MG63 (cell line): ENCODE measurements around the gene MARCO. TPM values are rescaled to one million over a fixed set of nuclear protein-coding genes. Genes with fewer than 3 reads are reported as not detected.
"Not testable (repeated sequence)": the region's sequence is repeated elsewhere in the genome, so short reads cannot be mapped to it uniquely, and the experiment has no call there.

Experiments used
- DNase-seq: peaks from one replicate; pipeline ENCODE4 v3.0.0-alpha.2; 2020
- H3K27me3 ChIP-seq: fragments of 250-450 bp; sonication (Bioruptor Pico); 2 replicates; pipeline ENCODE4 v1.5.1; 2020; ENCODE audit warnings: mild to moderate bottlenecking, moderate library complexity
- H3K36me3 ChIP-seq: fragments of 250-450 bp; sonication (Bioruptor Pico); 2 replicates; pipeline ENCODE4 v1.5.1; 2020; ENCODE audit warnings: mild to moderate bottlenecking, moderate library complexity
- H3K4me3 ChIP-seq: fragments of 250-450 bp; sonication (Bioruptor Pico); 2 replicates; pipeline ENCODE4 v1.5.1; 2020; ENCODE audit warnings: mild to moderate bottlenecking, moderate library complexity
- H3K9me3 ChIP-seq: fragments of 250-450 bp; sonication (Bioruptor Pico); 2 replicates; pipeline ENCODE4 v1.5.1; 2020; ENCODE audit warnings: mild to moderate bottlenecking, moderate library complexity
- total RNA-seq: library from RNA; depleted of rRNA; stranded (reverse); fragments of >200 nt; shearing (Covaris generic); gene quantifications from 2 replicates; pipeline ENCODE4 v1.2.3, GENCODE V29; 2014; ENCODE audit warnings: low replicate concordance

The MARCO gene
- total RNA-seq, 1 experiment from 2014 or later = not detected

DNA sequence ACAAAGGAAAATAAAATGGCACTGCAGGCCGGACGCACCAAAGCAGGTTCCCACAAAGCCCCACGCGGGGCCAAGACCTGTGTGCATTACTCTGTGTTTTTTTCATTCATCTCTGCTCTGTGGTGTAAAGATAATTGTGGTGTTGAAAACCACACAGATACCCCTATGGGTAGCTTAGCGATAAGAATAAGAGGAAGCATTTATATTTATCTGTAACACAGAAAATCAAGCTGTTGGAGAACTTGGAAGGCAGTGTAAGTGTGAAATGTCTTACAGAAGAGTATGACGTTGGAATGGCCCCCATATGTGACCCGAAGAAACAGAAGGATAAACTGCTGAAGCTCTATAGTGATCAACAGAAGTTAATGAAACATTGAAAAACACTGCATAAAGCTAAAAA lies 20.3 kb upstream of the MARCO start:
- no peak for DNase-seq
- Histone ChIP-seq H3K4me3 (no peak overlapping the region), H3K36me3 (no peaks in the 10 kb centered on the region), H3K27me3 (peaks cover 6% of the 10 kb centered on the region; the same call in 1 of the 2 replicates), H3K9me3 (peaks cover 3% of the 10 kb centered on the region; the same call in 1 of the 2 replicates)

DNA sequence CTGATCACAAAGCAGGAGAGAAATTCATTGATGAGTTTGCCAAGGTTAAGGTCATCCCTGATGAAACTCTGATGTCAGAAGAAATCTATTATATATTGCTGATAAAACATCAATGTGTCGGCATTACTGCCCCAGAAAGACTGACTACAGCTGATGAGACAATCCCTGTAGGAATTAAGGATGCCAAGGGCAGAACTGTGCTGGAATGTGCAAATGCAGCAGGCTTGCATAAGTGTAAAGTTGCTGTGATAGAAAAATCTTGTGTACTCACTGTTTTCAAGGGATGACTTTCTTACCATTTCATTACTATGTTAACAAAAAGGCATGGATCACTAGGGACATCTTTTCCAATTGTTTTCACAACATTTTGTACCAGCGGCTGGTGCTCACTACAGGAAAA lies 19.7 kb upstream of the MARCO start:
- no peak for DNase-seq
- no peaks in the 10 kb centered on the region for H3K36me3 ChIP-seq
- no peak overlapping the region for H3K4me3 ChIP-seq
- peaks cover 3% of the 10 kb centered on the region; the same call in 1 of the 2 replicates for H3K9me3 ChIP-seq
- H3K27me3 ChIP-seq = peaks cover 6% of the 10 kb centered on the region; the same call in 1 of the 2 replicates

- peaks cover 6% of the 10 kb centered on the region; the same call in 1 of the 2 replicates for H3K27me3 ChIP-seq
- H3K36me3 ChIP-seq = no peaks in the 10 kb centered on the region
- H3K4me3 ChIP-seq = no peak overlapping the region
- peaks cover 3% of the 10 kb centered on the region; the same call in 1 of the 2 replicates for H3K9me3 ChIP-seq
- no peak for DNase-seq
Observed at GRCh38 chr2:118923371-118923770, 18.6 kb upstream of the MARCO start.

GRCh38 chr2:118925476-118925875 lies 16.5 kb upstream of the MARCO start:
- no peaks in the 10 kb centered on the region for H3K9me3 ChIP-seq
- peaks cover 6% of the 10 kb centered on the region; the same call in 1 of the 2 replicates for H3K27me3 ChIP-seq
- DNase-seq = no peak
- no peak overlapping the region for H3K4me3 ChIP-seq
- H3K36me3 ChIP-seq = no peaks in the 10 kb centered on the region

DNA sequence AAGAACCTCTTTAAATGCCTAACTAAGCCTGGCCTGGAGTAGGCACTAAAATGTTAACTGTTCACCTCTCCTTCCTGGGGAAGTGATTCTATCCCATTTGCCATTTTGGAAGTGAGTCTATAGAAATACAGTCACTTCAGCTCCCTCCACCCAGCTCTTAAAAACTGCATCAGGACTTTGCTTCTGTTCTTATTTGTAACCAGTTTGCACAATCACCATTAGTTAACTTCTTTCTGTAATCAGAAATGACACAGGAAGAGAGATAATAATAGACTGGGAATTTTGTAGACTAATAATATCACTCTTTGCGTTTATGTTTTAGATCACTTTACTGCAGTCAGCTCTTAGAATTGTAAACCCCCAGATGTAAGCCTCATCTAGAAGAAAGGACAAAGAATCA lies 16.0 kb upstream of the MARCO start:
- H3K36me3 ChIP-seq = no peaks in the 10 kb centered on the region
- no peaks in the 10 kb centered on the region for H3K9me3 ChIP-seq
- H3K27me3 ChIP-seq = peaks cover 6% of the 10 kb centered on the region; the same call in 1 of the 2 replicates
- DNase-seq = no peak
- no peak overlapping the region for H3K4me3 ChIP-seq

DNA sequence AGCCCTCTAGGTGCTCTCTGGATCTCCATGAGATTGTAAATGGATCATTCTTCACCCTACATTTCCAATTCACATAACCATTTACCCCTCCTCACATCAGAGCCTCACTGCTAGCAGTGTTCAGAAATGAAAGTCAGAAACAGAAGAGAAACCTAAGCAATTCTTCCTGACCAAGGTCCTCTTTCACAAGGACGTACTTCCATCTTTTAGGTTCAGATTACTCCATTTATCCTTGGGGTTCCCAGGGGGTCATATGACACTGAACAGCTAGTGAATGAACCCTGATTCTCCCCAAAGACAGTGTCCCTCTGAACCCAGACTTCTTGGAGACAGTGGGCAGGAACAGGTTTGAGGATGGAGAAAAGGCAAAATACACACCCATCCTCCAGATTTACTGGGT lies 12.9 kb upstream of the MARCO start:
- Histone ChIP-seq H3K4me3 (no peak overlapping the region), H3K36me3 (no peaks in the 10 kb centered on the region), H3K9me3 (peaks cover 12% of the 10 kb centered on the region), H3K27me3 (peaks cover 3% of the 10 kb centered on the region; the same call in 1 of the 2 replicates)
- DNase-seq = no peak

DNA sequence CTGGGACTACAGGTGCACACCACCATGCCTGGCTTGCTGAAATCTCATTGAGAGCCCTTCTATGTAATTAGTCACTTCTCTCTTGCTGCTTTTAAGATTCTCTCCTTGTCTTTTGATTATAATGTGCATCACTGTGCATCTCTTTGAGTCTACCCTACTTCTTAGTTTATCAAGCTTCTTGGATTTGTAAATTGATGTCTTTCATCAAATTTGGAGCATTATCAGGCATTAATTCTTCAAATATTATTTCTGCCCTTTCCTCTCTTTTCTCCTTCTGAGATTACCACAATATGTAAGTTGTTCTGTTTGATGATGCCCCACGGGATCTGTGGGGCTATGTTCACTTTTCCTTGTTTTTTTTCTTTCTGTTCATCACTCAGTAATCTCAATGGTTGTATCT lies 9.0 kb upstream of the MARCO start:
- no peaks in the 10 kb centered on the region for H3K27me3 ChIP-seq
- no peak for DNase-seq
- H3K4me3 ChIP-seq = no peak overlapping the region
- peaks cover 12% of the 10 kb centered on the region for H3K9me3 ChIP-seq
- H3K36me3 ChIP-seq = no peaks in the 10 kb centered on the region

GRCh38 chr2:118936306-118936705 lies 5.7 kb upstream of the MARCO start:
- no peaks in the 10 kb centered on the region for H3K36me3 ChIP-seq
- no peak for DNase-seq
- H3K9me3 ChIP-seq = peaks cover 12% of the 10 kb centered on the region
- no peaks in the 10 kb centered on the region; the same call in 1 of the 2 replicates for H3K27me3 ChIP-seq
- no peak overlapping the region for H3K4me3 ChIP-seq

DNA sequence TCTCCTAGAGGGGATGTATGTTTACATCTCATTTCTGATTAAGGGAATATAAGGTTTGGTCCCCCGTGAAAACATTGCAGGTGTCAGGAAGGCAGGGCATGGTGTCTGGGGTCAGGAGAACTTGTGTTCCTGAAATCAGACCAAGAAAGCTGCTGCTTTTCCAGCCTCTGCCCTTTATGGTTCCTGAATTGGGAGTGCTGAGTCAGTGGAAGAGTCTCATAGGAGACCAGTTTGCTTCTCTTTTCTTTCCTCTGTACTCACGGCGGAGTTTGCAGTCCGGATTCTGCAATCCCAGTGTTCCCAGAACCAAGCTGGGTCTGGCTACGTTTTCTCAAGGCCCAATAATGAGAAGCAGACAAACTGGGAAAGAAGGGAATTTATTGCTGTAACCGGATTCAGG lies 5.1 kb upstream of the MARCO start:
- Histone ChIP-seq H3K9me3 (peaks cover 12% of the 10 kb centered on the region), H3K36me3 (no peaks in the 10 kb centered on the region), H3K27me3 (no peaks in the 10 kb centered on the region; the same call in 1 of the 2 replicates), H3K4me3 (no peak overlapping the region)
- no peak for DNase-seq

- no peak overlapping the region for H3K4me3 ChIP-seq
- H3K36me3 ChIP-seq = no peaks in the 10 kb centered on the region
- H3K27me3 ChIP-seq = peaks cover 3% of the 10 kb centered on the region
- DNase-seq = no peak
- H3K9me3 ChIP-seq = peaks cover 3% of the 10 kb centered on the region
Observed at GRCh38 chr2:118937817-118938216, 4.2 kb upstream of the MARCO start.

- H3K27me3 ChIP-seq = peaks cover 3% of the 10 kb centered on the region
- DNase-seq = no peak
Observed at GRCh38 chr2:118939994-118940393, 2.0 kb upstream of the MARCO start.

DNA sequence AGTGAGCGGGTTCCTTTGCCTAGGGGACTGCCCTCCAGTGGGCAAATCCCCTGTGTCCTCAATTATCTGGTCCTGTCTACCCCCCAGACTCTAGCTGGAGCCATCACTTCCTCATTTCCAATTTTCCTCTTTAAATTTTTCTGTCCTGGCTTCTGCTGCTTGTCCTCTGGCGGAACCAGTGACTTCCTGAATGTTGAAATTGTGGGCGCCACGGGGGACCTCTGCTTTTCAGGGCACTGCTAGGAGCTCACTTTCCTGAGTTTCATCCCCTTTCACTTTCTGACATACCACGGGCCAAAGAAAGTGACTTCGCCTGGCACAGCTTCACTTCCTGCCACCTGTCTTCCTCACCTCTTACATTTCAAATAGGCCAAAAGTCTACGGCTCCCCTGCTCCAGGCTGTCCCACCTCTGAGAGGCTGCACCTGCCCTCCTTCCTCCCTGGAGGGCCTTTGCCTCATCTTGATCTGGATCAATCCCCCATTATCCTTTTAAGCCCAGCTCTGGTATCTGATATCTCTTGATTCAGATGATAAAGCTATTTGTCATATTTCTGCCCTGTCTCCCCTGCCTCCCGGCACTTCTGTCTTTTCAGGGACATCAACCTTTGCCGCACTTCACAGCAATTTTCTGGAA lies 1.4 kb upstream of the MARCO start:
- H3K36me3 ChIP-seq = no peaks in the 10 kb centered on the region
- H3K27me3 ChIP-seq = peaks cover 3% of the 10 kb centered on the region
- no peak overlapping the region for H3K4me3 ChIP-seq
- H3K9me3 ChIP-seq = no peaks in the 10 kb centered on the region
- DNase-seq = no peak

More at GRCh38 chr2:118939994-118940393, 2.0 kb upstream of the MARCO start:
- H3K36me3 ChIP-seq = no peaks in the 10 kb centered on the region
- H3K4me3 ChIP-seq = no peak overlapping the region
- H3K9me3 ChIP-seq = no peaks in the 10 kb centered on the region

- Histone ChIP-seq H3K9me3 (no peaks in the 10 kb centered on the region), H3K36me3 (no peaks in the 10 kb centered on the region), H3K27me3 (peaks cover 7% of the 10 kb centered on the region), H3K4me3 (no peak overlapping the region)
- no peak for DNase-seq
Observed at GRCh38 chr2:118943286-118943685, 1.3 kb downstream of the MARCO start.

- Histone ChIP-seq H3K9me3 (no peaks in the 10 kb centered on the region), H3K36me3 (no peaks in the 10 kb centered on the region), H3K4me3 (no peak overlapping the region), H3K27me3 (peaks cover 9% of the 10 kb centered on the region)
- no peak for DNase-seq
Observed at GRCh38 chr2:118945881-118946280, 3.9 kb downstream of the MARCO start.

DNA sequence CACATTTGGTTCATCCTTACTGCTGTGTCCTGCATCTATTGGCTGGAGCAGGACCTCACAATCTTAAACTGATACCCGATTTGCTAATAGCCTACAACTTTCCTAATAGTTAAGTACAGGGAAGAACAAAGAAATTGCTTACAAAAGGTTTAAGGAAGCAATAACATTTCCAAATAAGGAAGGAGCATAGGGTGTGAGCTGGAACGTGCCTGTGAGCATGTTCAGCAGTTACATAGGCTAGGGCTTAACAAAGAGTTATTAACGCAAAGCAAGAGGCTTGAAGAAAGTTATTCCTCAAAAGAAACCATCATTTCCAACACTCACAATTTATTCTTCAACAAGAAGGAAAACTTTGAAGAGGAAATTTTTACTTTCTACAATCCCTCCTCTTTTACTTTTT lies 6.3 kb downstream of the MARCO start:
- not testable (repeated sequence) for H3K4me3 ChIP-seq, DNase-seq, H3K27me3 ChIP-seq, H3K9me3 ChIP-seq, H3K36me3 ChIP-seq

- Histone ChIP-seq H3K36me3 (no peaks in the 10 kb centered on the region), H3K9me3 (peaks cover 2% of the 10 kb centered on the region; the same call in 1 of the 2 replicates), H3K27me3 (peaks cover 4% of the 10 kb centered on the region; the same call in 1 of the 2 replicates), H3K4me3 (no peak overlapping the region)
- DNase-seq = no peak
Observed at GRCh38 chr2:118954297-118955060, 12.5 kb downstream of the MARCO start.

- Histone ChIP-seq H3K9me3 (no peaks in the 10 kb centered on the region), H3K27me3 (peaks cover 21% of the 10 kb centered on the region), H3K4me3 (no peak overlapping the region), H3K36me3 (no peaks in the 10 kb centered on the region)
- DNase-seq = no peak
Observed at GRCh38 chr2:118965737-118966136, 23.7 kb downstream of the MARCO start.
